Measurements from ENCODE around the gene CDHR4. TPM values are rescaled to one million over a fixed set of nuclear protein-coding genes. Genes with fewer than 3 reads are reported as not detected.

CDHR4 gene
- total and polyA plus RNA-seq, 2 donors (not counting 1 experiment from before 2014, with no cell fraction given): 0.18 to 0.32 TPM

DNA sequence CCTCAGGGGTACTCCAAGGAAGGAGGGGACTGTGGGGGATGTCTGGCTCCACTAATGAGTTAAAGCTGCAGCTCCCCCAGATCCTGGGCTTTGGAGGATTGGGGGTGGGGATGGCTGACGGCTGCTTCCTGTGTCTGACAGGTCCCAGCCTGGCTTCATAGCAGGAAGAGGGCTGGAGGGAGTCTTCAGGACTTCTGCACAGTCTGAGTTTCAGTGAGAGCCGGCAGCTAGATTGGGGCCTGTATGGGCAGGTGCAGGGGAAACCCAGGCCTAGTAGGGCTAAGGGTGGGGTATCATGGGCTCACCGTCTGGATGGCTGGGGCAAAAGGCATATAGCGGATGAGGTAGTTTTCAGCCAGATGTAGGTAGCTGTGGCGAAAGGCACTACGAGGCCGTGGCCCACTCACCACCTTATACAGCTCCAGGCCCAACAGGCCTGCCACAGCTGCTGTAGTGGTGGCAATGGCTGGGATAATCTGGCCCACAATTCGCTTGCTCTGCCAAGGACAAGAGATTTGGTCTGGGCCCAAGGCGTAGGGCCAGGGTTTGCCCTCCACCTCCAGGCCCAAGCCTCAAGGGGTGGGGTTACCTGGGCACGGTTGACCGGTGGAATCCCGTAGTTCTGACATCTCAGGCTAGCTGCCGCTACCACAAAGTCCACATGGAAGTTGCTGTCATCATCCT is 7.9 kb upstream of the CDHR4 start:
- Histone ChIP-seq H3K4me1 (ENCODE audit: control insufficient read depth in 2 of 2, insufficient read depth in 2 of 2, low read length in 2 of 2) (peaks cover 56 to 77% of the 10 kb centered on the region in 2 donors), H3K9me3 (ENCODE audit: control extremely low read depth in 1 of 3, control insufficient read depth in 2 of 3, insufficient read depth in 1 of 3, low read length in 2 of 3) (no peaks in the 10 kb centered on the region), H2AFZ (ENCODE audit: insufficient read depth, low read depth, low read length, poor library complexity, severe bottlenecking) (no peak overlapping the region), H3K27ac (ENCODE audit: low read length in 2 of 2) (peak overlapping the region; percentile 91 to 97), H3K9ac (ENCODE audit: low read length) (peak overlapping the region; percentile 98), H3K4me2 (replicated peaks; ENCODE audit: low read depth, low read length, poor library complexity, severe bottlenecking) (peak overlapping the region; percentile 99), H4K20me1 (ENCODE audit: control insufficient read depth, insufficient read depth, low read length, poor library complexity, severe bottlenecking) (no peaks in the 10 kb centered on the region), H3K27me3 (replicated peaks in 1 of 4; ENCODE audit: control extremely low read depth in 1 of 4, control insufficient read depth in 3 of 4, insufficient read depth in 4 of 4, low read length in 3 of 4) (no peaks in the 10 kb centered on the region), H3K79me2 (ENCODE audit: control insufficient read depth, insufficient read depth, low read length) (peaks cover 29% of the 10 kb centered on the region), H3K36me3 (replicated peaks in 1 of 2; ENCODE audit: control extremely low read depth in 1 of 2, control insufficient read depth in 1 of 2, extremely low read depth in 1 of 2, insufficient read depth in 2 of 2, low read length in 1 of 2) (peaks cover 0 to 52% of the 10 kb centered on the region in 2 experiments), H3K4me3 (ENCODE audit: control extremely low read depth in 1 of 5, extremely low read depth in 1 of 5, insufficient read depth in 1 of 5, low read depth in 2 of 5, low read length in 4 of 5) (peak overlapping the region in 1 of 5 experiments; percentile 99)
- no peaks in the 10 kb centered on the region for H3K9me3 Mint-ChIP-seq (ENCODE audit: insufficient read depth)
- TF ChIP-seq, protein P1, sequence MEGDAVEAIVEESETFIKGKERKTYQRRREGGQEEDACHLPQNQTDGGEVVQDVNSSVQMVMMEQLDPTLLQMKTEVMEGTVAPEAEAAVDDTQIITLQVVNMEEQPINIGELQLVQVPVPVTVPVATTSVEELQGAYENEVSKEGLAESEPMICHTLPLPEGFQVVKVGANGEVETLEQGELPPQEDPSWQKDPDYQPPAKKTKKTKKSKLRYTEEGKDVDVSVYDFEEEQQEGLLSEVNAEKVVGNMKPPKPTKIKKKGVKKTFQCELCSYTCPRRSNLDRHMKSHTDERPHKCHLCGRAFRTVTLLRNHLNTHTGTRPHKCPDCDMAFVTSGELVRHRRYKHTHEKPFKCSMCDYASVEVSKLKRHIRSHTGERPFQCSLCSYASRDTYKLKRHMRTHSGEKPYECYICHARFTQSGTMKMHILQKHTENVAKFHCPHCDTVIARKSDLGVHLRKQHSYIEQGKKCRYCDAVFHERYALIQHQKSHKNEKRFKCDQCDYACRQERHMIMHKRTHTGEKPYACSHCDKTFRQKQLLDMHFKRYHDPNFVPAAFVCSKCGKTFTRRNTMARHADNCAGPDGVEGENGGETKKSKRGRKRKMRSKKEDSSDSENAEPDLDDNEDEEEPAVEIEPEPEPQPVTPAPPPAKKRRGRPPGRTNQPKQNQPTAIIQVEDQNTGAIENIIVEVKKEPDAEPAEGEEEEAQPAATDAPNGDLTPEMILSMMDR (IDR thresholded peaks at IDR 0.05): no peak
- no peak for TF ChIP-seq EZH2 (IDR thresholded peaks at IDR 0.05; ENCODE audit: borderline replicate concordance, insufficient read depth, low read depth, low read length, poor library complexity, severe bottlenecking)
- CTCF ChIA-PET: interaction anchor here (1.2 to 15.1 kb wide), 3 partner anchors 8 to 268 kb away, joined by 3 to 547 read pairs (median 121); partner anchors contain the start of gene UBA7
- DNase-seq (peak; percentile 69), ATAC-seq (ENCODE audit: low read depth) (no peak)
- POLR2A ChIA-PET: interaction anchor here (1.4 kb wide), 1 partner anchor 32 kb away, joined by 3 read pairs; no protein-coding TSS in a partner anchor
- H3K27me3 Mint-ChIP-seq: no peaks in the 10 kb centered on the region
- H3K4me1 Mint-ChIP-seq: peaks cover 82% of the 10 kb centered on the region
- whole genome bisulfite sequencing (ENCODE audit: insufficient coverage): 63% methylated on average over 11 of the region's 13 CpGs
- peak overlapping the region; percentile 86 for H3K4me3 Mint-ChIP-seq
- peak overlapping the region; percentile 98 for H3K27ac Mint-ChIP-seq
- intact Hi-C loops (cut with micrococcal nuclease): no loop called here

DNA sequence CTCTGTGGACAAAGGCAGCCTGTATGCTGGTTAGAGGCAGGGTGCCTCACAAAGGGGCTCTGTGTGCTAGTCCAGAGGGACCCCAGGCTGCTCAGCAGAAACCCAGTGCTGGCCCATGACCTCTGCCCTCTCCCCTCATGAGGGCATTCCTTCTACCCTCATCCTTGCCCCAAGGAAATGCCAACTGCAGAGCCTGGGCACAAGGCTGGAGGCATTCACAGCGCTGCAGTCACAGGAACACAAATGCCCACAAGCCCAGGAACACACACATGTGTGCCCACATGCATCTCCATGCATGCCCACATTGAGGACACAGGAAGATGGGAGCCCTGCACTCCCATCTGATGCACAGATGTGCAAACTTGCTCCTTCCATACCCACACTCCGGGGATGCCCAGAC is 7.2 kb upstream of the CDHR4 start:
- Histone ChIP-seq H3K9ac (ENCODE audit: low read length) (peak overlapping the region; percentile 98), H3K4me3 (ENCODE audit: control extremely low read depth in 1 of 5, extremely low read depth in 1 of 5, insufficient read depth in 1 of 5, low read depth in 2 of 5, low read length in 4 of 5) (peak overlapping the region in 2 of 5 experiments; percentile 33 to 99), H3K4me2 (replicated peaks; ENCODE audit: low read depth, low read length, poor library complexity, severe bottlenecking) (peak overlapping the region; percentile 99), H3K27me3 (replicated peaks in 1 of 4; ENCODE audit: control extremely low read depth in 1 of 4, control insufficient read depth in 3 of 4, insufficient read depth in 4 of 4, low read length in 3 of 4) (no peaks in the 10 kb centered on the region), H3K27ac (ENCODE audit: low read length in 2 of 2) (peak overlapping the region; percentile 91 to 97), H4K20me1 (ENCODE audit: control insufficient read depth, insufficient read depth, low read length, poor library complexity, severe bottlenecking) (no peaks in the 10 kb centered on the region), H3K36me3 (replicated peaks in 1 of 2; ENCODE audit: control extremely low read depth in 1 of 2, control insufficient read depth in 1 of 2, extremely low read depth in 1 of 2, insufficient read depth in 2 of 2, low read length in 1 of 2) (peaks cover 0 to 45% of the 10 kb centered on the region in 2 experiments), H3K4me1 (ENCODE audit: control insufficient read depth in 2 of 2, insufficient read depth in 2 of 2, low read length in 2 of 2) (peaks cover 51 to 73% of the 10 kb centered on the region in 2 donors), H3K79me2 (ENCODE audit: control insufficient read depth, insufficient read depth, low read length) (peaks cover 21% of the 10 kb centered on the region), H2AFZ (ENCODE audit: insufficient read depth, low read depth, low read length, poor library complexity, severe bottlenecking) (no peak overlapping the region), H3K9me3 (ENCODE audit: control extremely low read depth in 1 of 3, control insufficient read depth in 2 of 3, insufficient read depth in 1 of 3, low read length in 2 of 3) (no peaks in the 10 kb centered on the region)
- whole genome bisulfite sequencing (ENCODE audit: insufficient coverage): 19% methylated on average over 2 of the region's 2 CpGs
- Mint-ChIP-seq H3K4me1 (peaks cover 81% of the 10 kb centered on the region), H3K27ac (peak overlapping the region; percentile 98), H3K27me3 (no peaks in the 10 kb centered on the region), H3K4me3 (peak overlapping the region; percentile 86), H3K9me3 (ENCODE audit: insufficient read depth) (no peaks in the 10 kb centered on the region)
- no peak for TF ChIP-seq EZH2 (IDR thresholded peaks at IDR 0.05; ENCODE audit: borderline replicate concordance, insufficient read depth, low read depth, low read length, poor library complexity, severe bottlenecking)
- TF ChIP-seq, protein P1 (IDR thresholded peaks at IDR 0.05): no peak
- ATAC-seq (ENCODE audit: low read depth) (no peak), DNase-seq (no peak)
- intact Hi-C loops (cut with micrococcal nuclease): no loop called here
- CTCF ChIA-PET: interaction anchor here (8.6 to 15.1 kb wide), 2 partner anchors 9 to 30 kb away, joined by 121 to 547 read pairs; partner anchors contain the start of gene UBA7
- POLR2A ChIA-PET: interaction anchor here (1.1 to 5.0 kb wide), 3 partner anchors 32 to 134 kb away, joined by 3 to 99 read pairs (median 6); no protein-coding TSS in a partner anchor

Measured in B cell (primary cell).